Thyroid gland (tissue), 4 donors: ENCODE results near the gene PSMG1. TPM values are rescaled to one million over a fixed set of nuclear protein-coding genes. Genes with fewer than 3 reads are reported as not detected.

Experiments used
- DNase-seq, 2 donors: peaks; one replicate each; pipeline ENCODE4 v3.0.0-alpha.2; 2019
- H3K27ac ChIP-seq, 3 donors: fragments of 200-600 bp; sonication (generic); 1 replicate in 2 of 3; 2 replicates in 1 of 3; pipeline ENCODE4 v1.5.1; 2016 to 2019; ENCODE audit warnings: mild to moderate bottlenecking in 1 of 3, moderate library complexity in 1 of 3
- H3K27me3 ChIP-seq: fragments of 200-600 bp; sonication (generic); one replicate; pipeline ENCODE4 v1.5.1; 2019
- H3K36me3 ChIP-seq, 2 donors: fragments of 200-600 bp; sonication (generic); one replicate each; pipeline ENCODE4 v1.5.1; 2016 to 2019
- H3K4me1 ChIP-seq, 2 donors: fragments of 200-600 bp; sonication (generic); one replicate each; pipeline ENCODE4 v1.5.1; 2017 to 2019
- H3K4me3 ChIP-seq, 3 donors: fragments of 200-600 bp; sonication (generic); replicated peaks in 1 of 3; 1 replicate in 2 of 3; 2 replicates in 1 of 3; pipeline ENCODE4 v1.5.1; 2016; ENCODE audit warnings: mild to moderate bottlenecking in 1 of 3
- H3K9me3 ChIP-seq: fragments of 200-600 bp; sonication (generic); one replicate; pipeline ENCODE4 v1.5.1; 2017
- CTCF ChIP-seq, 6 experiments: fragments of 200-600 bp in 3 of 6; fragments of 450-650 bp in 3 of 6; sonication (generic) in 3 of 6; IDR thresholded peaks; one replicate each; pipeline ENCODE4 v1.5.1; 2016 to 2019; ENCODE audit warnings: antibody characterized with exemption in 6 of 6, mild to moderate bottlenecking in 2 of 6, inconsistent platforms in 1 of 6, moderate library complexity in 1 of 6
- POLR2A ChIP-seq, 2 donors: fragments of 450-650 bp; IDR thresholded peaks; one replicate each; pipeline ENCODE4 v1.6.1; 2017; ENCODE audit warnings: antibody characterized with exemption in 2 of 2, mild to moderate bottlenecking in 2 of 2, moderate library complexity in 1 of 2
- WGBS, 2 donors: methylation state at CpG; one replicate each; pipeline ENCODE4 v1.1.5; 2017; 5-methylcytosine and 5-hydroxymethylcytosine counted together
- intact Hi-C: fragments of 100-400 bp; cut with DNase I; formaldehyde crosslinking; loops from one replicate; pipeline ENCODE4 v1.15.1; 2023
- total RNA-seq, 4 donors: library from RNA; depleted of rRNA; stranded (reverse); fragments of >200 nt; gene quantifications; one replicate each; pipeline ENCODE4 v1.2.3, GENCODE V29; 2016

Gene PSMG1
- total RNA-seq, 4 donors from 2014 or later: 33.0 to 54.2 (median 42.6) TPM

DNA sequence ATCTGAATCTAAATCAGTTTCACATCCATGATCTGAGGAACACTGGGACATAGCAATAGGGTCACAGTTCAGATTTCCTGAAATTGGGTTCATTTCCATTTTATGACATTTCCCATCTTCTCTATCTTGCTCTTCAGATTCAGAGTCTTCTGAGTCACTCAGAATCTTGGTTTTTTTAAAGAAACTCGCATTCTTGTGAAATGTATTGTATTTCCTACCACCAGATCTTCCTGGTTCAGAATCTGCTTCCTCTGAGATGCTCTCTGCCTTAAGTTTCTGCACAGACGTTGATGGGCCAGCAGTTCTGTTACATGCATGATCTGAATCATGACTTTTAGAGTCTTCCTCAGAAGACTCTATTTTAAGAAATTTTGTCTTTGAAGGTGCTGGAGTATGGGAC is 15.5 kb upstream of the PSMG1 start:
- Histone ChIP-seq H3K36me3 (peaks cover 13 to 40% of the 10 kb centered on the region in 2 donors), H3K27ac (no peak overlapping the region), H3K9me3 (no peaks in the 10 kb centered on the region), H3K27me3 (no peaks in the 10 kb centered on the region), H3K4me3 (no peak overlapping the region), H3K4me1 (peaks cover 0 to 1% of the 10 kb centered on the region in 2 donors)
- intact Hi-C loops: no loop called here
- TF ChIP-seq POLR2A (IDR thresholded peaks at IDR 0.05): no peak
- no peak for TF ChIP-seq CTCF (IDR thresholded peaks at IDR 0.05)
- WGBS, 2 donors: 90 to 94% methylated on average over 2 of the region's 2 CpGs
- no peak for DNase-seq

GRCh38 chr21:39197448-39198233 is 14.4 kb upstream of the PSMG1 start:
- intact Hi-C loops: no loop called here
- 85 to 91% methylated on average over 5 of the region's 5 CpGs for WGBS, 2 donors
- H3K36me3 ChIP-seq: peaks cover 13 to 40% of the 10 kb centered on the region in 2 donors

DNA sequence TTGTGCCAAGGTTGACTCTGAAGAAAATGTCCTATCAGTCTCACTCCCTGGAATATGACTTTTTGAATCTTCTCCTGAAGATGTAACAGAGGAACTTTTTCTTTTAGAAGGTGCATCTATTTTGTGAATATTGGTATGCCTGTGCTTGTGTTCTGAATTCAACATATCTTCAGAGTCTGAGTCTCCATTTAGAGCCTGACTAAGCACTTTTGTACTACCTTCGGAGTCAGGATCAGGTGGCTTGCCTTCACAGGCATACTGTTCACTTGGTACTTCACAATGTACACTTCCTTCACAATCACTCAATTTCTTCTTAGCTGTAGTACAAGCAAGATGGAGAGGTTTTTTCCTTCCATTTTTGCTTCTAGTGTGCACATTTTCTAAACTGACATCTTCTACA is 13.6 kb upstream of the PSMG1 start:
- Histone ChIP-seq H3K4me3 (no peak overlapping the region), H3K36me3 (peaks cover 13 to 36% of the 10 kb centered on the region in 2 donors), H3K27ac (no peak overlapping the region), H3K4me1 (peaks cover 3 to 6% of the 10 kb centered on the region in 2 donors), H3K9me3 (no peaks in the 10 kb centered on the region), H3K27me3 (no peaks in the 10 kb centered on the region)
- DNase-seq: no peak
- no peak for TF ChIP-seq CTCF (IDR thresholded peaks at IDR 0.05)
- no peak for TF ChIP-seq POLR2A (IDR thresholded peaks at IDR 0.05)
- WGBS, 2 donors: 93 to 94% methylated on average over 1 of the region's 1 CpG
- intact Hi-C loops: no loop called here

More at GRCh38 chr21:39197448-39198233, 14.4 kb upstream of the PSMG1 start:
- H3K4me1 ChIP-seq: peaks cover 1 to 6% of the 10 kb centered on the region in 2 donors
- no peak for DNase-seq
- TF ChIP-seq POLR2A (IDR thresholded peaks at IDR 0.05) (no peak), CTCF (IDR thresholded peaks at IDR 0.05) (no peak)
- H3K9me3 ChIP-seq: no peaks in the 10 kb centered on the region
- H3K27me3 ChIP-seq: no peaks in the 10 kb centered on the region
- no peak overlapping the region for H3K27ac ChIP-seq
- no peak overlapping the region for H3K4me3 ChIP-seq

GRCh38 chr21:39196310-39196709 is 13.1 kb upstream of the PSMG1 start:
- Histone ChIP-seq H3K9me3 (no peaks in the 10 kb centered on the region), H3K36me3 (peaks cover 13 to 31% of the 10 kb centered on the region in 2 donors), H3K27me3 (no peaks in the 10 kb centered on the region), H3K4me1 (peaks cover 3 to 6% of the 10 kb centered on the region in 2 donors), H3K4me3 (no peak overlapping the region), H3K27ac (no peak overlapping the region)
- DNase-seq: no peak
- TF ChIP-seq POLR2A (IDR thresholded peaks at IDR 0.05): no peak
- TF ChIP-seq CTCF (IDR thresholded peaks at IDR 0.05): no peak
- 85 to 90% methylated on average over 7 of the region's 7 CpGs for WGBS, 2 donors
- intact Hi-C loops: no loop called here

DNA sequence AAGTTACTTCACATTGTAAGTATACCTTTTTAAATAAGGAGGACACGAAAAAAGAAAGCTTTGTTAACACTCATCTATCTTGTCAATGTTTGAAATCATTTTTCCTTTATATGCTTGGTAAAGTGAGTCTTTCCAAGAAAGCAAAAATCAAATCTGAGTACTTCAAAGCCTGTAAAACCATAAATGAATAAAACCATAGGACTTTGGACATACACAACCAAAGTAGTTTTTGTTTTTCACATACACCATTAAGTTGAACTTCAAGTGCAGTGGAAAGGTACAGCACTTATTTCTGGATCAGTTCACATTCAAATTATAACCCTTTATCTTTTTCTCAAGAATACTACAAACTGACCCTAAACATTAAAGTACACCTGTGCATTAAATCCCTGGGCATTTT is 10.1 kb upstream of the PSMG1 start:
- Histone ChIP-seq H3K4me1 (peaks cover 16 to 22% of the 10 kb centered on the region in 2 donors), H3K27ac (no peak overlapping the region), H3K4me3 (no peak overlapping the region), H3K9me3 (no peaks in the 10 kb centered on the region), H3K36me3 (peaks cover 6 to 9% of the 10 kb centered on the region in 2 donors), H3K27me3 (no peaks in the 10 kb centered on the region)
- TF ChIP-seq POLR2A (IDR thresholded peaks at IDR 0.05) (no peak), CTCF (IDR thresholded peaks at IDR 0.05) (no peak)
- intact Hi-C loops: no loop called here
- no peak for DNase-seq
- WGBS, 2 donors: 95 to 97% methylated on average over 1 of the region's 1 CpG
